IMR-90 (cell line): Measurements from ENCODE around the gene ANK3.

Experiments
- CHD1 ChIP-seq: IDR thresholded peaks from 2 replicates; pipeline ENCODE4 v1.6.1; 2012; ENCODE audit warnings: low read depth, low read length, improper control_type of control experiment
- FOS ChIP-seq: fragments of 150-350 bp; IDR thresholded peaks from 2 replicates; pipeline ENCODE4 v1.6.1; 2016; ENCODE audit warnings: low read depth, low read length
- MAFK ChIP-seq: IDR thresholded peaks from 2 replicates; pipeline ENCODE4 v1.6.1; 2012; ENCODE audit warnings: low read depth, low read length, improper control_type of control experiment
- NFE2L2 ChIP-seq: fragments of 150-350 bp; IDR thresholded peaks from 2 replicates; pipeline ENCODE4 v1.6.1; 2016; ENCODE audit warnings: low read depth, mild to moderate bottlenecking, low read length
- TF ChIP-seq, protein P1 (sequence below): conservative IDR thresholded peaks from 2 replicates; pipeline ENCODE4 v1.5.1; 2012; ENCODE audit warnings: mild to moderate bottlenecking, low read depth, low read length, improper control_type of control experiment
- TF ChIP-seq, protein P2 (sequence below): fragments of 150-350 bp; IDR thresholded peaks from 2 replicates; pipeline ENCODE4 v1.6.1; 2017; ENCODE audit warnings: mild to moderate bottlenecking, antibody characterized with exemption, low read length, low read depth

DNA sequence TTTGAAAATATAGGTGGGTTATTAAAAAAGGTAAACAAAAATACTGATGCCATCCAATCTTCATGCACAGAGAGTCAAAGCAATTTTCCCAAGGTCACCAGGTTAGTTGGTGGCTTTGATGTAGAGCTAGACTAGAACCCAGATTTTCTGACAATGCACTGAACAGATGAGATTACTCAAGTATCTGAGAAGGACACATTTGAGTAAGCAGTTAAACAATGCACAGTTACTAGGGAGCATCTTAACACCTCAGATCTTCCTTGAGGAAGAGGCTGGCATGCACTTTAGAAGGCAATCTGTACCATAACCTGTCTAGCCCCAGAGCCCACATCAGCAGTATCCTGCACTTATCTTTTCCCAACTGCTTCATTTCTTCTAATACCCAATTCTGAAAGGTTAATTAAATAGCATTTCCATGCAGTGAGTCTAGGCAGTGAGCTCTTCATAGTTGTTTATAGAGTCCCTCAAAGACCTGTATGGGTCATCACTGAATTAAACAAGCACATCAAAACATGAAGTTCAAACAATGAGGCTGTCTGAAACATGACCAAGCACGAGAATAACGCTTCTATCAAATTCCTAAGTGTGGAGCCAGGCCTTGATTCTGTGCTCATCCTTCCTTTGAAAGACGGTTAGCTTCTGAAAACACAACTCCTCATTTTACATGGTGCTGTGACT lies 38.2 kb upstream of the ANK3 start:
- TF ChIP-seq, protein P1, sequence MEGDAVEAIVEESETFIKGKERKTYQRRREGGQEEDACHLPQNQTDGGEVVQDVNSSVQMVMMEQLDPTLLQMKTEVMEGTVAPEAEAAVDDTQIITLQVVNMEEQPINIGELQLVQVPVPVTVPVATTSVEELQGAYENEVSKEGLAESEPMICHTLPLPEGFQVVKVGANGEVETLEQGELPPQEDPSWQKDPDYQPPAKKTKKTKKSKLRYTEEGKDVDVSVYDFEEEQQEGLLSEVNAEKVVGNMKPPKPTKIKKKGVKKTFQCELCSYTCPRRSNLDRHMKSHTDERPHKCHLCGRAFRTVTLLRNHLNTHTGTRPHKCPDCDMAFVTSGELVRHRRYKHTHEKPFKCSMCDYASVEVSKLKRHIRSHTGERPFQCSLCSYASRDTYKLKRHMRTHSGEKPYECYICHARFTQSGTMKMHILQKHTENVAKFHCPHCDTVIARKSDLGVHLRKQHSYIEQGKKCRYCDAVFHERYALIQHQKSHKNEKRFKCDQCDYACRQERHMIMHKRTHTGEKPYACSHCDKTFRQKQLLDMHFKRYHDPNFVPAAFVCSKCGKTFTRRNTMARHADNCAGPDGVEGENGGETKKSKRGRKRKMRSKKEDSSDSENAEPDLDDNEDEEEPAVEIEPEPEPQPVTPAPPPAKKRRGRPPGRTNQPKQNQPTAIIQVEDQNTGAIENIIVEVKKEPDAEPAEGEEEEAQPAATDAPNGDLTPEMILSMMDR = no peak
- TF ChIP-seq CHD1 (no peak), FOS (no peak), MAFK (no peak), NFE2L2 (no peak)
- TF ChIP-seq, protein P2, sequence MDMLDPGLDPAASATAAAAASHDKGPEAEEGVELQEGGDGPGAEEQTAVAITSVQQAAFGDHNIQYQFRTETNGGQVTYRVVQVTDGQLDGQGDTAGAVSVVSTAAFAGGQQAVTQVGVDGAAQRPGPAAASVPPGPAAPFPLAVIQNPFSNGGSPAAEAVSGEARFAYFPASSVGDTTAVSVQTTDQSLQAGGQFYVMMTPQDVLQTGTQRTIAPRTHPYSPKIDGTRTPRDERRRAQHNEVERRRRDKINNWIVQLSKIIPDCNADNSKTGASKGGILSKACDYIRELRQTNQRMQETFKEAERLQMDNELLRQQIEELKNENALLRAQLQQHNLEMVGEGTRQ = no peak
